K562 (cell line): ENCODE data around the gene TTLL10. TPM values are rescaled to one million over a fixed set of nuclear protein-coding genes. Genes with fewer than 3 reads are reported as not detected.

Experiments used
- CHCHD3 ChIP-seq: fragments of 250-450 bp; sonication (Bioruptor Pico); IDR thresholded peaks from 2 replicates; pipeline ENCODE4 v2.1.2; 2022; ENCODE audit warnings: mild to moderate bottlenecking
- CTBP1 ChIP-seq: fragments of 450-650 bp; IDR thresholded peaks from 2 replicates; pipeline ENCODE4 v1.6.1; 2016; ENCODE audit warnings: borderline replicate concordance
- ELF2 ChIP-seq: fragments of 250-450 bp; sonication (Bioruptor Pico); IDR thresholded peaks from 2 replicates; pipeline ENCODE4 v1.5.0; 2021; ENCODE audit warnings: mild to moderate bottlenecking
- FOSL1 ChIP-seq: fragments of 200-800 bp; sonication (Bioruptor generic); conservative IDR thresholded peaks from 2 replicates; pipeline ENCODE4 v1.6.1; 2016; ENCODE audit warnings: missing genetic modification characterization, missing compliant biosample characterization
- JUNB ChIP-seq: fragments of 450-650 bp; formaldehyde crosslinking; conservative IDR thresholded peaks from 2 replicates; pipeline ENCODE4 v1.4.0; 2020; ENCODE audit warnings: mild to moderate bottlenecking
- KHSRP ChIP-seq: fragments of 450-650 bp; IDR thresholded peaks from 2 replicates; pipeline ENCODE4 v1.6.1; 2017
- SIN3B ChIP-seq: fragments of 450-650 bp; IDR thresholded peaks from 2 replicates; pipeline ENCODE4 v1.6.1; 2017; ENCODE audit warnings: low read depth, mild to moderate bottlenecking, moderate library complexity
- SP1 ChIP-seq: sonication (generic); formaldehyde crosslinking; IDR thresholded peaks from 2 replicates; pipeline ENCODE4 v1.8.1; 2022; ENCODE audit warnings: mild to moderate bottlenecking, missing genetic modification reagents
- TAF7 ChIP-seq: fragments of 450-650 bp; IDR thresholded peaks from 2 replicates; pipeline ENCODE4 v1.6.1; 2016; ENCODE audit warnings: missing genetic modification characterization, missing compliant biosample characterization
- ZFX ChIP-seq: sonication (generic); formaldehyde crosslinking; IDR thresholded peaks from 2 replicates; pipeline ENCODE4 v1.8.0; 2022; ENCODE audit warnings: mild to moderate bottlenecking, missing genetic modification reagents, moderate library complexity
- ZNF175 ChIP-seq: fragments of 200-800 bp; sonication (Bioruptor generic); IDR thresholded peaks from 2 replicates; pipeline ENCODE4 v1.6.1; 2016; ENCODE audit warnings: low read depth, mild to moderate bottlenecking, missing genetic modification characterization, missing compliant biosample characterization
- ZNF24 ChIP-seq: fragments of 450-650 bp; IDR thresholded peaks from 2 replicates; pipeline ENCODE4 v1.6.1; 2016
- ZNF311 ChIP-seq: fragments of 250-450 bp; sonication (Bioruptor Pico); IDR thresholded peaks from 2 replicates; pipeline ENCODE4 v1.4.0; 2020; ENCODE audit warnings: mild to moderate bottlenecking, moderate library complexity
- ZNF324 ChIP-seq: fragments of 250-450 bp; sonication (Bioruptor Pico); IDR thresholded peaks from 2 replicates; pipeline ENCODE4 v1.4.0; 2020; ENCODE audit warnings: mild to moderate bottlenecking
- ZNF41 ChIP-seq: fragments of 250-450 bp; sonication (Bioruptor Pico); conservative IDR thresholded peaks from 2 replicates; pipeline ENCODE4 v1.4.0; 2020; ENCODE audit warnings: mild to moderate bottlenecking
- ZNF639 ChIP-seq, 2 experiments: fragments of 200-800 bp in 1 of 2; sonication (Bioruptor generic) in 1 of 2; sonication (generic) in 1 of 2; formaldehyde crosslinking in 1 of 2; IDR thresholded peaks in 1 of 2; conservative IDR thresholded peaks in 1 of 2; 2 replicates each; pipeline versions ENCODE4 v1.5.0 to v1.6.1; 2016 to 2020; ENCODE audit warnings: missing compliant biosample characterization in 1 of 2, missing genetic modification characterization in 1 of 2, missing genetic modification reagents in 1 of 2
- ZNF668 ChIP-seq: fragments of 250-450 bp; sonication (Bioruptor Pico); IDR thresholded peaks from 2 replicates; pipeline ENCODE4 v1.8.0; 2022; ENCODE audit warnings: mild to moderate bottlenecking, inconsistent platforms
- ZNF766 ChIP-seq: fragments of 200-800 bp; sonication (Bioruptor generic); conservative IDR thresholded peaks from 2 replicates; pipeline ENCODE4 v1.6.1; 2016; ENCODE audit warnings: missing genetic modification characterization, missing compliant biosample characterization
- polyA plus RNA-seq, 8 experiments: library from polyadenylated mRNA; depleted of rRNA in 4 of 8; stranded (reverse) in 5 of 8; unstranded in 3 of 8; fragments of >200 nt; fragmentation: Nextera tagmentation in 2 of 8; fragmentation: Illumina TruSeq in 1 of 8; extraction: Ambion mirVana in 2 of 8; extraction: Trizol in 1 of 8; gene quantifications; 2 replicates each; pipeline versions ENCODE4 v1.2.1 to v1.2.3, GENCODE V29; 2011 to 2014; ENCODE audit warnings: inconsistent platforms in 1 of 8, missing spikeins in 1 of 8
- total RNA-seq, 7 experiments: library from RNA; depleted of rRNA in 6 of 7; stranded (reverse); fragments of >200 nt in 6 of 7; fragmentation: Illumina TruSeq in 2 of 7; extraction: Trizol in 2 of 7; gene quantifications; 2 replicates each; pipeline versions ENCODE4 v1.2.1 to v1.2.3, GENCODE V29; 2011 to 2021; ENCODE audit warnings: low replicate concordance in 1 of 7
- TF ChIP-seq, protein P1 (sequence below): fragments of 450-650 bp; formaldehyde crosslinking; IDR thresholded peaks from 2 replicates; pipeline ENCODE4 v1.4.0; 2020; ENCODE audit warnings: mild to moderate bottlenecking
- TF ChIP-seq, protein P2 (sequence below): fragments of 450-650 bp; IDR thresholded peaks from 2 replicates; pipeline ENCODE4 v1.6.1; 2017; ENCODE audit warnings: mild to moderate bottlenecking, moderate library complexity
- TF ChIP-seq, protein P3 (sequence below): fragments of 450-650 bp; formaldehyde crosslinking; IDR thresholded peaks from 2 replicates; pipeline ENCODE4 v1.4.0; 2020; ENCODE audit warnings: mild to moderate bottlenecking, moderate library complexity

TTLL10 gene
- total and polyA plus RNA-seq, 9 of the 15 experiments (the other 6 are each of a cell fraction or from before 2014, with no cell fraction given) = not detected

DNA sequence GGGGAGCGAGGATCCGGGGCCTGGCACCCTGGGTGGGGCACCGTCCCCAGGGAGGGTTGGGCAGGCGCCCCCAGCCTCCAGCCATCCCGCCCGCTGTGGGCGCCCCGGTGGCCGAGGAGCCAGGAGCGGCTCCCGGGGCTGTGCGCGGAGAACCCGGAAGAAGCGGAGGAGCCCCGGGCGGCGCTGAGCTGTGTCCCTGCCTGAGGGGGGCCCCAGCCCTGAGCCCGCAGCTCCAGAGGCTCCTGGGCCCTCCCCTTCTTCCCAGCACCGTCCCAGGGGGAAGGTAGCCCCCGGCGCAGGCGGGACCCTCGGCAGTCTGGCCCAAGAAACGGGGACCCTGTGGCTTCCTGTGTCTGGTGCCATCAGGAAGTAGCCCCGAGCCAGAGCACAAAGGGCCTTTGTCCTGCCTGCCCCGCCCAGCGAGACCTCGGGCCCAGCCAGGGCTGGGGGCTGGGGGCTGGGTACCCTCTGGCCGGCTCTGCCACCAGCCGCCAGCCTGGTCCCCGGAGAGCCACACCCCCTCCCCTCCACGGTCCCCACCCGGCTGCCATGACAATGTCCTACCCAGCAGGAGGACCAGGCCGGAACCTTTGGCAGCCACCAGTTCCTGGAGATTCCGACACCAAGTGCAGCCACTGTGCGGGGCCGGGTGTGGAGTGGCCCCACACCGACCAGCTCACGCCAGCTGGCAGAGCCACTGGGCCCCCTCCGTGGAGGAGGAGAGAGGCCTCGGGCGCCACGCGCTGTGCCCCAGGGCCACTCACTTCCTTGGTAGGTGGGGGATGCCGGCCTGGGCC lies 15.6 kb upstream of the TTLL10 start (continued):
- TF ChIP-seq, protein P1, sequence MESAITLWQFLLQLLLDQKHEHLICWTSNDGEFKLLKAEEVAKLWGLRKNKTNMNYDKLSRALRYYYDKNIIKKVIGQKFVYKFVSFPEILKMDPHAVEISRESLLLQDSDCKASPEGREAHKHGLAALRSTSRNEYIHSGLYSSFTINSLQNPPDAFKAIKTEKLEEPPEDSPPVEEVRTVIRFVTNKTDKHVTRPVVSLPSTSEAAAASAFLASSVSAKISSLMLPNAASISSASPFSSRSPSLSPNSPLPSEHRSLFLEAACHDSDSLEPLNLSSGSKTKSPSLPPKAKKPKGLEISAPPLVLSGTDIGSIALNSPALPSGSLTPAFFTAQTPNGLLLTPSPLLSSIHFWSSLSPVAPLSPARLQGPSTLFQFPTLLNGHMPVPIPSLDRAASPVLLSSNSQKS (CRISPR knock-in tag) = no peak
- TF ChIP-seq, protein P2, sequence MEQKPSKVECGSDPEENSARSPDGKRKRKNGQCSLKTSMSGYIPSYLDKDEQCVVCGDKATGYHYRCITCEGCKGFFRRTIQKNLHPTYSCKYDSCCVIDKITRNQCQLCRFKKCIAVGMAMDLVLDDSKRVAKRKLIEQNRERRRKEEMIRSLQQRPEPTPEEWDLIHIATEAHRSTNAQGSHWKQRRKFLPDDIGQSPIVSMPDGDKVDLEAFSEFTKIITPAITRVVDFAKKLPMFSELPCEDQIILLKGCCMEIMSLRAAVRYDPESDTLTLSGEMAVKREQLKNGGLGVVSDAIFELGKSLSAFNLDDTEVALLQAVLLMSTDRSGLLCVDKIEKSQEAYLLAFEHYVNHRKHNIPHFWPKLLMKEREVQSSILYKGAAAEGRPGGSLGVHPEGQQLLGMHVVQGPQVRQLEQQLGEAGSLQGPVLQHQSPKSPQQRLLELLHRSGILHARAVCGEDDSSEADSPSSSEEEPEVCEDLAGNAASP = no peak
- TF ChIP-seq ZNF668 (no peak), JUNB (no peak), ZNF311 (CRISPR knock-in tag) (no peak), CTBP1 (0 out of 2 replicates have a peak, but pooled peaks have one; percentile 7), ZNF24 (no peak), ZNF175 (CRISPR knock-in tag) (0 out of 2 replicates have a peak, but pooled peaks have one; percentile 28), ZFX (CRISPR knock-in tag) (peak; percentile 80), SP1 (CRISPR knock-in tag) (no peak), ELF2 (CRISPR knock-in tag) (peak; percentile 75; the same call in 1 of the 2 replicates), ZNF639 (CRISPR knock-in tag; conservative IDR thresholded peaks at IDR 0.05 in 1 of 2, IDR thresholded peaks at IDR 0.05 in 1 of 2) (peak in 1 of 2 experiments; percentile 74; a peak in 2 of 4 replicates), SIN3B (0 out of 2 replicates have a peak, but pooled peaks have one; percentile 5), ZNF41 (0 out of 2 replicates have a peak, but pooled peaks have one; percentile 1), ZNF766 (CRISPR knock-in tag) (peak; percentile 71), TAF7 (tag) (0 out of 2 replicates have a peak, but pooled peaks have one; percentile 1), CHCHD3 (CRISPR knock-in tag) (no peak), ZNF324 (no peak), FOSL1 (peak; percentile 65), KHSRP (no peak)
- TF ChIP-seq, protein P3, sequence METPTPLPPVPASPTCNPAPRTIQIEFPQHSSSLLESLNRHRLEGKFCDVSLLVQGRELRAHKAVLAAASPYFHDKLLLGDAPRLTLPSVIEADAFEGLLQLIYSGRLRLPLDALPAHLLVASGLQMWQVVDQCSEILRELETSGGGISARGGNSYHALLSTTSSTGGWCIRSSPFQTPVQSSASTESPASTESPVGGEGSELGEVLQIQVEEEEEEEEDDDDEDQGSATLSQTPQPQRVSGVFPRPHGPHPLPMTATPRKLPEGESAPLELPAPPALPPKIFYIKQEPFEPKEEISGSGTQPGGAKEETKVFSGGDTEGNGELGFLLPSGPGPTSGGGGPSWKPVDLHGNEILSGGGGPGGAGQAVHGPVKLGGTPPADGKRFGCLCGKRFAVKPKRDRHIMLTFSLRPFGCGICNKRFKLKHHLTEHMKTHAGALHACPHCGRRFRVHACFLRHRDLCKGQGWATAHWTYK = peak; percentile 83; the same call in 1 of the 2 replicates
